Stomach (tissue), 9 donors: Measurements from ENCODE around the gene ANKRD33. TPM values are rescaled to one million over a fixed set of nuclear protein-coding genes. Genes with fewer than 3 reads are reported as not detected.

Experiments used
- DNase-seq, 2 donors: peaks; one replicate each; pipeline versions ENCODE4 v3.0.0 to v3.0.0-alpha.2; 2013 to 2019
- H3K27ac ChIP-seq, 5 donors: fragments of 200-600 bp in 4 of 5; sonication (generic) in 4 of 5; one replicate each; pipeline ENCODE4 v1.5.1; 2013 to 2019; ENCODE audit warnings: mild to moderate bottlenecking in 1 of 5, moderate library complexity in 1 of 5
- H3K27me3 ChIP-seq, 3 donors: fragments of 200-600 bp; sonication (generic); one replicate each; pipeline ENCODE4 v1.5.1; 2017 to 2019; ENCODE audit warnings: mixed run types in 1 of 3
- H3K36me3 ChIP-seq, 4 donors: fragments of 200-600 bp; sonication (generic); 1 replicate in 3 of 4; 2 replicates in 1 of 4; pipeline ENCODE4 v1.5.1; 2016 to 2019
- H3K4me1 ChIP-seq, 4 donors: fragments of 200-600 bp; sonication (generic); one replicate each; pipeline ENCODE4 v1.5.1; 2016 to 2019
- H3K4me3 ChIP-seq, 4 donors: fragments of 200-600 bp; sonication (generic) in 3 of 4; one replicate each; pipeline ENCODE4 v1.5.1; 2016 to 2019; ENCODE audit warnings: mild to moderate bottlenecking in 1 of 4
- H3K9me3 ChIP-seq, 4 donors: fragments of 200-600 bp; sonication (generic); one replicate each; pipeline ENCODE4 v1.5.1; 2016 to 2019
- EP300 ChIP-seq: sonication (generic); formaldehyde crosslinking; IDR thresholded peaks from one replicate; pipeline ENCODE4 v1.6.1; 2017; ENCODE audit warnings: antibody characterized with exemption
- POLR2A ChIP-seq, 4 donors: fragments of 450-650 bp; IDR thresholded peaks; one replicate each; pipeline ENCODE4 v1.6.1; 2016; ENCODE audit warnings: antibody characterized with exemption in 4 of 4, control low read depth in 2 of 4, mild to moderate bottlenecking in 1 of 4, moderate library complexity in 1 of 4
- POLR2AphosphoS5 ChIP-seq, 3 donors: sonication (generic); formaldehyde crosslinking; IDR thresholded peaks; one replicate each; pipeline ENCODE4 v1.6.1; 2016; ENCODE audit warnings: antibody characterized with exemption in 3 of 3
- WGBS, 5 donors: extraction: QIAGEN DNeasy Blood & Tissue Kit in 3 of 5; methylation state at CpG; one replicate each; pipeline versions ENCODE4 v1.1.5 to v1.1.7; 2013 to 2018; 5-methylcytosine and 5-hydroxymethylcytosine counted together
- intact Hi-C: fragments of 100-400 bp; cut with DNase I; formaldehyde crosslinking; loops from one replicate; pipeline ENCODE4 v1.15.1; 2023; ENCODE audit warnings: low total_unique reads
- polyA plus RNA-seq, 3 donors: library from polyadenylated mRNA; stranded (reverse); fragments of 200-250 nt; gene quantifications; one replicate each; pipeline ENCODE4 v1.2.3, GENCODE V29; 2013
- total RNA-seq, 5 donors: library from RNA; depleted of rRNA; stranded (reverse); fragments of >200 nt; gene quantifications; one replicate each; pipeline versions ENCODE4 v1.1.0 to v1.2.3, GENCODE V29; 2014 to 2016
- TF ChIP-seq, protein P1 (sequence below), 7 experiments: fragments of 450-650 bp in 4 of 7; fragments of 200-600 bp in 3 of 7; sonication (generic) in 3 of 7; IDR thresholded peaks; one replicate each; pipeline ENCODE4 v1.5.1; 2016 to 2019; ENCODE audit warnings: antibody characterized with exemption in 7 of 7, control low read depth in 2 of 7, mild to moderate bottlenecking in 1 of 7
- donor health status: healthy with polysubstance abuse.
- donor health status: Bipolar disorder and iron deficiency.
- donor health status: healthy.

Gene ANKRD33
- total and polyA plus RNA-seq, 8 donors = not detected

DNA sequence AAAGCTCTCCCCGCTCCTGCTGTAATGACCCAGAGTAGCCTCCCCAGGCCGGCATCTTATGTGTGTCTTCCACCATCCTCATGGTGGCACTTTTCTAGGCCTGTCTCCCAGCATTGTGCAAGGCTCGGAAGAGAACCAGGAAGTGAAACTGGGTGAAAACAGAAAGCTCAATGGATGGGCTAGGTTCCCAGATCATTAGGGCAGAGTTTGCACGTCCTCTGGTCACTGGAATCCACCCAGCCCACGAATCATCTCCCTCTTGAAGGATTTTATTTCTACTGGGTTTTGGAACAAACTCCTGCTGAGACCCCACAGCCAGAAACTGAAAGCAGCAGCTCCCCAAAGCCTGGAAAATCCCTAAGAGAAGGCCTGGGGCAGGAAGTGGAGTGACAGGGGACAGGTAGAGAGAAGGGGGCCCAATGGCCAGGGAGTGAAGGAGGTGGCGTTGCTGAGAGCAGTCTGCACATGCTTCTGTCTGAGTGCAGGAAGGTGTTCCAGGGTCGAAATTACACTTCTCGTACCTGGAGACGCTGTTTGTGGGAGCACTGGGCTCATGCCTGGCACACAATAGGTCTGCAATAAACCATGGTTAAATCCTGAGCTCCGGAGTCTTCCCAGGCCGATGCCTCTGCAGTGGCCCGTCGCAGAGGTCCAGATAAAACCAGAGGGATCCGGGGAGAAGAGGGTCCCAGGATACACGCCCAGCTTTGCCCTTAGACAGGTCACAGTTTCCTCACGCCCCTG lies 35.0 kb downstream of the ANKRD33 start:
- peak; percentile 55 to 82 for DNase-seq
- H3K27ac ChIP-seq = peak overlapping the region; percentile 37 to 82 (median 74)
- no peaks in the 10 kb centered on the region for H3K27me3 ChIP-seq
- peak overlapping the region in 2 of 4 donors; percentile 1 to 32 for H3K4me3 ChIP-seq
- intact Hi-C loops = no loop called here
- H3K9me3 ChIP-seq = no peaks in the 10 kb centered on the region
- peak in 1 of 3 donors; percentile 77 for TF ChIP-seq POLR2AphosphoS5 (IDR thresholded peaks at IDR 0.05)
- TF ChIP-seq, protein P1, sequence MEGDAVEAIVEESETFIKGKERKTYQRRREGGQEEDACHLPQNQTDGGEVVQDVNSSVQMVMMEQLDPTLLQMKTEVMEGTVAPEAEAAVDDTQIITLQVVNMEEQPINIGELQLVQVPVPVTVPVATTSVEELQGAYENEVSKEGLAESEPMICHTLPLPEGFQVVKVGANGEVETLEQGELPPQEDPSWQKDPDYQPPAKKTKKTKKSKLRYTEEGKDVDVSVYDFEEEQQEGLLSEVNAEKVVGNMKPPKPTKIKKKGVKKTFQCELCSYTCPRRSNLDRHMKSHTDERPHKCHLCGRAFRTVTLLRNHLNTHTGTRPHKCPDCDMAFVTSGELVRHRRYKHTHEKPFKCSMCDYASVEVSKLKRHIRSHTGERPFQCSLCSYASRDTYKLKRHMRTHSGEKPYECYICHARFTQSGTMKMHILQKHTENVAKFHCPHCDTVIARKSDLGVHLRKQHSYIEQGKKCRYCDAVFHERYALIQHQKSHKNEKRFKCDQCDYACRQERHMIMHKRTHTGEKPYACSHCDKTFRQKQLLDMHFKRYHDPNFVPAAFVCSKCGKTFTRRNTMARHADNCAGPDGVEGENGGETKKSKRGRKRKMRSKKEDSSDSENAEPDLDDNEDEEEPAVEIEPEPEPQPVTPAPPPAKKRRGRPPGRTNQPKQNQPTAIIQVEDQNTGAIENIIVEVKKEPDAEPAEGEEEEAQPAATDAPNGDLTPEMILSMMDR (IDR thresholded peaks at IDR 0.05) = no peak
- TF ChIP-seq EP300 = no peak
- TF ChIP-seq POLR2A (IDR thresholded peaks at IDR 0.05) = no peak
- peaks cover 0 to 10% (median 5%) of the 10 kb centered on the region in 4 donors for H3K36me3 ChIP-seq
- WGBS, 5 donors = 49 to 57% (median 54%) methylated on average over 13 to 16 of the region's 16 CpGs
- H3K4me1 ChIP-seq = peaks cover 22 to 43% (median 28%) of the 10 kb centered on the region in 4 donors

- no peaks in the 10 kb centered on the region for H3K9me3 ChIP-seq
- 26 to 35% (median 29%) methylated on average over 27 to 31 of the region's 31 CpGs for WGBS, 5 donors
- peak overlapping the region; percentile 37 to 82 (median 74) for H3K27ac ChIP-seq
- H3K27me3 ChIP-seq = no peaks in the 10 kb centered on the region
- peaks cover 18 to 36% (median 22%) of the 10 kb centered on the region in 4 donors for H3K4me1 ChIP-seq
- peak overlapping the region in 2 of 4 donors; percentile 1 to 32 for H3K4me3 ChIP-seq
- no peak for TF ChIP-seq EP300
- TF ChIP-seq, protein P1 (IDR thresholded peaks at IDR 0.05) = peak in 5 of 7 experiments; percentile 58 to 88 (median 85)
- TF ChIP-seq POLR2AphosphoS5 (IDR thresholded peaks at IDR 0.05) = no peak
- TF ChIP-seq POLR2A (IDR thresholded peaks at IDR 0.05) = no peak
- intact Hi-C loops = no loop called here
- peak; percentile 61 to 83 for DNase-seq
- H3K36me3 ChIP-seq = peaks cover 0 to 10% (median 5%) of the 10 kb centered on the region in 4 donors
Observed at GRCh38 chr12:51923506-51924365, 35.8 kb downstream of the ANKRD33 start.

- H3K9me3 ChIP-seq = no peaks in the 10 kb centered on the region
- no peak overlapping the region for H3K4me3 ChIP-seq
- H3K27me3 ChIP-seq = no peaks in the 10 kb centered on the region
- WGBS, 5 donors = 82 to 88% (median 86%) methylated on average over 4 to 5 of the region's 5 CpGs
- intact Hi-C loops = no loop called here
- TF ChIP-seq, protein P1 (IDR thresholded peaks at IDR 0.05) = no peak
- TF ChIP-seq POLR2AphosphoS5 (IDR thresholded peaks at IDR 0.05) (no peak), POLR2A (IDR thresholded peaks at IDR 0.05) (no peak), EP300 (no peak)
- peaks cover 18 to 36% (median 22%) of the 10 kb centered on the region in 4 donors for H3K4me1 ChIP-seq
- peaks cover 0 to 5% (median under 1%) of the 10 kb centered on the region in 4 donors for H3K36me3 ChIP-seq
- H3K27ac ChIP-seq = peak overlapping the region in 1 of 5 donors; percentile 82
- DNase-seq = no peak
Observed at GRCh38 chr12:51924551-51925319, 36.8 kb downstream of the ANKRD33 start.
